ENCODE measurements around the gene EXT2.

The EXT2 gene

DNA sequence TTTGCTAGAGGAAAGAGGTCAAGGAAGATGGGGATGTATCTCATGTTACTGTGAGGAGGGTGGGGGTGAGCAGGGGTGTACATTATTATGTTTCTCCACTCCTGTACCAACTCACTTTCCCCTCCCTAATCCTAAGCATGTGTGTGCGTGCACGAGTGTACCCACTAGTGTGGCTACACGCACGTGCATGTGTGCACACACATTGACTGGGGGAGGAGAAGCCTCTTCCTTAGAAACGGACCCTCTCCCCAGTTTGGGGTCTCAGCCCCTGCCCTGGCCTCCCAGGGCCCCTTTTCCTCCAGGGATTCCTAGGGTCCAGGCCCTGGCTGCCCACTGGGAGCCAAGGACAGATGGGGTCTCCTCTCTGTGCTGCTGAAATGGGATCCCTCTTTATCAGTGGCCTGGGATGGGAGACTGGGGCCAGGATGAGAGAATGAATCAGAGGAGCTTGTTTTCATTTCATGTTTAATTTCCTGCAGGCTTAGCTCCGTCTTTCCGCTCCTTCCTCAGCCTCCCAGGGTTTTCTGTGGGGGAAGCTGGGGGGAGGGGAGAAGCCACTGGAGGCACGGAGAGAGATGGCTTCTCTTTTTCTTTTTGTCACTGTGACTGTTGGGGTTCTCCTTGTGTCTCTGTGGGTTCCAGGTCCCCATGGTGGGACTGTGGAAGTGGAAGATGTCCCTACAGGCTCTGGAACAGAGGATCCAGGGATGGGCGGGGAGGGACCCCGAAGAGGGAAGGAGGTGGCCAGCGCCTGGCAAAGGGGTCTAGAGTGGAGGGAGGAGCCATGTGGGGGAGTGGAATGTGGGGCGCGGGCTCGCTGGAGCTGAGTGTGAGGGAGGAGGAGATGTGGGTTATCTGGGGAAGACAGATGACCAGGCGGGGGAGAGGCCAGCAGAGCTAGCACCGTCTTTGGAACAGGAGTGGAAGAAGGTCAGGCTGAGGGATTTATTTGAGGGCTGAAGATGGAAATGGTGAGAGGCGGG, 174.2 kb downstream of the EXT2 start:
- no peak for DNase-seq

DNA sequence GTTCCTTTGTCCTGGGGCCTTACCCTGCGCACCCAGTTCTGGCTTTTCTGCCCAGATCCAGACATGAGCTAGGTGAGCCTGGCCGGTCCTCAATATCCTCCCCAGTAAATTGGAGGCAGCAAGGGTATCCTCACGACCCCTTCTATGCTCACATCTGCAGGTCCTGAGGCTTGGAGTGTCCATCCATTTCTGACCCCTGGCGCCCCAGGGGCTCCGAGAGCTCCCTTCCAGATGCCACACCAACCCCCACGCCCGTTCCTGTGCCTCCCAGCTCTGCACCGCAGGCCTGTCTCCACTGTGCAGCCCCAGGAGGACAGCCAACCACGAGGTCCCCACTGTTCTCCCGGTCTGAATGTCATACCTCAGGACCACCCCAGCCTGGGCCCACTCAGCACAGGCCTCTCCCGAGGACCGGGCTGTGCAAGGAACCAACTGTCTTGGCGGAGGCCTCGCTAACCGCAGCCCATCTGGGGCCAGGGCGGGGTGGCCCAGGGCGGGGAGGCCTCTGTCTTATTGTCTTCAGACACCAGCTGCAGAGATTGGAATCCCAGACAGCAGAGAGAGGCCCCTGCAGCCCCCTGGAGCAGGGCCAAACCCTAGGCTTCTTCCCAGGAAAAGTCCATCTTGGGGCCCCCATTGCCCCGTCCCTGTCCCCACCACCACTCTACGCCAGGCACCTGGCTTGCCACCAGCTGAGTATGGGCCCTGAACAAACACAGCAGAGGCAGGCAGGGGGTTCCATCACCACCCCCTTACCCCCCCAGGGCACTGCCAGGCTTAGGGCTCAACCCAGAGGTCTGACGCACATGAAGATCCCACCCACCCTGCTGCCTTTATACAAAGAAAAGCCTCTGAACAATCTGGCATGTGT, 175.2 kb downstream of the EXT2 start:
- no peak for DNase-seq

DNA sequence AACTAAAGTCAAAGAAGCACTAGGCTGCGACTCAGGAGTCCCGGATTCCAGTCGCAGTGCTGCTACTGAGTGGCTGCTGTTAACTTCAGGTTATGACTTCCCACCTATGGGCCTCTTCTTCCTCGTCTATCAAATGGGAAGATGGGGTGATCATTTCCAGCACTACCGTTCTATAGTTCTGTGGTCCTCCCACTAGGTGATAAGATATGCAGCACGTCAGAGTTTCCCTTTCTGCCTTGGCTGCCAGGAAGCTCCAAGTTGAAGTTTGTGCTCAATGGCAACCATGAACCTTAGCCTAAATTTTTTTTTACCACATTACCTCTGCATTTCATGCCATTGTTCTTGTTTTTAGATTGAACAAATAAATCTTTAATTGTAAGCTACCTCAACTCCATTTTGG, 175.8 kb downstream of the EXT2 start:
- DNase-seq = no peak

DNA sequence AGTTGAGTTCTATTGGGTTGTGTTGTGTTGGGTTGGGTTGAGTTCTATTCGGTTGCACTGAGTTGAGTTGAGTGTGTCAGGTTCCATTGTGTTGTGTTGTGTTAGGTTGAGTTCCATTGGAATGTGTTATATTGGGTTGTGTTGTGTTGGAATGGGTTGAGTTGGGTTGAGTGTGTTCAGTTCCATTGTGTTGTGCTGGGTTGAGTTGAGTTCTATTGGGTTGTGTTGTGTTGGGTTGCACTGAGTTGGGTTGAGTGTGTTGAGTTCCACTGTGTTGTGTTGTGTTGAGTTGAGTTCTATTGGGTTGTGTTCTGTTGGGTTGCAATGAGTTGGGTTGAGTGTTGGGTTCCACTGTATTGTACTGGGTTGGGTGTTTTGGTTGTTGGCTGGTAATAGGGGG, 178.9 kb downstream of the EXT2 start:
- no peak for DNase-seq

DNA sequence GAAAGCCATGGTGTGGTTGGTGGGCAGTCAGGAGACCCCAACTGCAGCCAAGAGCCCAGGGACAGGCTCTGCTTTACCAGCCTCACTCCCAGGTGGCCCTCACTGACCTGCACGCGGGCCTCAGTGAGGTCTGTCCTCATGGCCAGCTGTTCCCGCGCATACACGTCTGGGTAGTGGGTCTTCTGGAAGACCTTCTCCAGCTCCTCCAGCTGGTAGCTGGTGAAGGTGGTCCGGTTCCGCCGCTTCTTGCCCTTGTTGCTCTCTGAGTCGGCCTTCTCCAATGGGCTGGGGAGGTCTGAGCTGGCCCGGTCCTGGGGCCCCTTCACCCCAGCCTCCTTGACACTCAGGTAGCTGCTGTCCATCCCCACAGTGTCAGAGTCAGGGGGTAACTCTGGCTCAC, 179.8 kb downstream of the EXT2 start:
- no peak for DNase-seq

DNA sequence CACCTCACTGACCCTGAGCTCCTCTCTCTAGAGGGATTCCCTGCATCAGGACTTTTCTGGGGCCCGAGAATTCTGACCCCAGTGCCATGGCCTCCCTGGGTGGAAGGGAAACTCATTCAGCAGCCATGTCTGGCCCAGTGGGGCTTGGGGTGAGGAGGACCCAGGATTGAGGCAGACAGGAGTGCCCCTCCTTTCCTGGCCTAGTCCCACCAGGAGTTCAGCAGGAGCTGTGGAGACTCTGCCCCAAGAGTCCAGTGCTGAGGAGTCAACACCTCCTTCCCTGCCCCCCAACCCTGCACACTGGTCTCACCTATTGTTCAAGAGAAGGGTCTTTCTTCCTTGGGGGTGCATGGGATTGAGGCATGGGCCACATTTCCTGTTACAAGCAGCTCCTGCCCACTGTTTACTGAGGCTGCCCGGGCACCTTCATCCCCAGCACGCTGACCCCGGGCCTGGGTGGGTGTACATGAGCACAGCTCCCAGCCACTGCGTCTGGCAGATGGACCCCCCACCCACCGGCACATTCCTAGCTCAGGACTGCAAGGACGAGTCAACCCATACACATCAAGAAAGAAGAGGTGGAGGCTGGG, 180.6 kb downstream of the EXT2 start:
- DNase-seq = no peak

DNA sequence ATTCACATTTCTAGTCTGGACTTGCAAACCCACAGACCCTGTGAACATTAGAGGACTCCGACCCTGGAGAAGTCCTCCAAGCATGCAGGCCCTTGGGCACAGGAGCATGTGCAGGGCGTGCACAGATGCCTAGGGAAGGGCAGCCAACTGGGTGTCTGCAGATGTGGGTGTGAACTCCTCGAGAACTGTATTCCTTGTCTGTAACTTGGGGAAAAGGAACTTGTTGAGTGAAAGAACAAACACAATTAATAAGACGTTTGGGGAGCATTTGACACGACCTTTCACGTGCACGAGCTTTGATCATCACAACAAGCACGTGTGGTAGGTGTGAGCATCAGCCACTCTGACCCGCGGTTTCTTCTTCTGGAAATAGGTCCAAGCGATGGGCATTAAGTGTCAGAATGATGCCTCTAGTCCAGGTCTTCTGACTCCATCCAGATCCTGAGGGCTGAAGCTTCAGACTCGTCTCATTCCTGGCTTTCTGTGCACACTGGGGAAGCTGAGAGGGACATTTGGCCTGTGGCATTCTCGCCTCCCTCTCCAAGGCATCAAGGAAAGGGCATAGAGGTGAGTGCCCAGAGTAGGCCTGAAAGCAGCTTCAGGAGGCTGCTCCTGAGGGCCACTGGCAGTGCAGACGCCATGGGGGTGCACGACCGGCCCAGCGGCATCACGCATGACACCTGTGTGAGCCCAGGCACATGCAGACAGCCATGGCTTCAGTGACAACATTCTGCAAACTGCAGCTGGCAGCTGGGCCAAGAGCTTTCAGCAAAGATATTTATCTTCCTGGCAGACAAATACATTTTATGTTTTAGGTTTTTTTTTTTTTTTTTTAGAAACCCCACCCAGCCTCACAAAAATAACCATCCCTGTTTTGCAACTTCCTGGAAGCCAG, 182.0 kb downstream of the EXT2 start:
- DNase-seq = no peak

DNA sequence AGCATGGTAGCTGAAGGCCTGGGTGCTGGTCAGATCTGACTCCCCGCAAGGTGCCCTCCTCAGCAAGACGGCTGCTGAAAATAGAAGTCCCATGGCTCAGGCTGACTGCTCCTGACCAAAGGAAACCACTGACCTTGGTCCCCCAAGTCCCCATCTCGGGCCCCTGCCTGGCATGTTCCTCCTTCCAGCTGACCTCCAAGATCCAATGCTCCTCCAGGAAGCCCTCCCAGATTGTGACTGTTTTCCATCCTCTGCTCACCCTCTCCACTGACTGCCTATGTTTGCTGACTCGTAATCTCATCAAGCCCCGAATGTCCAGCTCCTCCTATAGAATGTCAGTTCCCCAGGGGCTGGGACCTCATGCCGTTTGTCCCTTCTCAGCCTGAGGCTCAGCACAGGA, 184.0 kb downstream of the EXT2 start:
- DNase-seq = no peak

DNA sequence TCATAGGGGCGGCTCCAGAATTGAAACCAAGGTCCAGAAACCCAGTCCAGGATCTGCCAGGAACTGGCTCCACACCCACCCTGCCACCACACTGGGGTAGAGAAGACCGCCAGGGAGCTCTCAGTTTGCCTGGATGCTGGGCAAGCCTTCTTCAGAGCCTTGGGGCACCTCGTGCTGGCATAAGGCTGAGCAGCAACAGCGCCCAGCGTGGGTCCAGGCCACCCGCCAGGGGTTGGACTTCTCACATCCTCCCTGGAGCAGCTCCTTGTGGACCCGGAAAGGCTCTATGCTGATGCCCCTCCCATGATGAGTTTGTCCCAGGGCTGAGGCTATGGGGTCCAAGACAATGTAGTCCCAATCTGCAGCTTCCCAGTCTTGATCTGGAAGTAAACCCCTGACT, 184.8 kb downstream of the EXT2 start:
- DNase-seq = no peak

DNA sequence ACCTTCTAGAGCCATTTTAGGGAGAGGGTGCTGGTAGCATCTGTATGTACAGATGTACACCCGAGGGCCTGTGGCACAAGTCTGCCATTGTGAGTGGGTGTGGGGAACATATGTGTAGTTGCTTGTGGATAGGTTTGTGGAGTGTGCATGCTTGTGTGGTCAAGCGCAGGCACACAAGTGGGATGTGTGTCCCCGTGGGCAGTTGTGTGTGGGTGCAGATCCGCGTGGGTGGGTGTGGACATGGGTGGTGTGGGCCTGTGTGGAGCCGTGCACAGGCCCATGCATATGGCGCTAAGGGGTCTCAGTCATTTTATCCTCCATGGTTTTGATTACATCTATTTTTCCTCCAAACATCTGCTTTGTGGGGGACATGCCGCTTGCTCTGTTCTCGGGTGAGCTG, 185.7 kb downstream of the EXT2 start:
- DNase-seq = no peak

DNA sequence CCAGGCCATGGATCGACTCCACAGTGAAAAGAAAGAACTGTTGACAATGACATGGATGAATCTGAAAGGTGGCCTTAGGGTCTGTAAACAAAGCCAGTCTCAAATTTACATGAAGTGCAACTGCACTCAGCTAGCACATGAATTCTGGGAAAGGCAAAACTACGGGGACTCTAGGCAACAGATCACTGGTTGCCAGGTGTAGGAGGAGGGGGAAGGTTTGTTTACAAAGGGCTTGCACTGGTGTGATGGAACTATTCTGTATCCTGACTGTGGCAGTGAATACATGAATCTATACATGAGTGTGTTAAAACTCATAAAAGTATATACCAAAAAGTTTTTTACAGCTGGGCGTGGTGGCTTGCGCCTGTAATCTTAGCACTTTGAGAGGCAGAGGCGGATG, 187.1 kb downstream of the EXT2 start:
- DNase-seq = no peak

DNA sequence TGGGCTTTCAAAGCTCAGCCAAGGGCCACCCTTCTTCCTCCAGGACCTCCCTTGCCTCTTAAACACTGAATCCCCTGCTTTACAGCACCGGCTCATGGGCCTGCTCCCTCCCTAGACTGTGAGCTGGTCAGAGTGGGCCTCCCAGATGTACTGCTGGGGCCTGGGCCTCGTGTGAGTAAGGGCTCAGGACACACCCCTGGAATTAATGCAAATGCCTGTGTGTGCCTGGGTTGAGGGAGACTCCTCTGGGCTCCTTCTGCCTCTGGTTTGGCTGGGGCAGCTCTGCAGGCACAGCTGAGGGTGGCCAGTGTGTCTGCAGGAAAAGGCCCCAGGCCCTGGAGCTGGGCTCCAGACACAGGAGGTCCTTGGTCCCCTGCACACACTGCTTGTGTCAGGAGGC, 190.3 kb downstream of the EXT2 start:
- DNase-seq = no peak

DNA sequence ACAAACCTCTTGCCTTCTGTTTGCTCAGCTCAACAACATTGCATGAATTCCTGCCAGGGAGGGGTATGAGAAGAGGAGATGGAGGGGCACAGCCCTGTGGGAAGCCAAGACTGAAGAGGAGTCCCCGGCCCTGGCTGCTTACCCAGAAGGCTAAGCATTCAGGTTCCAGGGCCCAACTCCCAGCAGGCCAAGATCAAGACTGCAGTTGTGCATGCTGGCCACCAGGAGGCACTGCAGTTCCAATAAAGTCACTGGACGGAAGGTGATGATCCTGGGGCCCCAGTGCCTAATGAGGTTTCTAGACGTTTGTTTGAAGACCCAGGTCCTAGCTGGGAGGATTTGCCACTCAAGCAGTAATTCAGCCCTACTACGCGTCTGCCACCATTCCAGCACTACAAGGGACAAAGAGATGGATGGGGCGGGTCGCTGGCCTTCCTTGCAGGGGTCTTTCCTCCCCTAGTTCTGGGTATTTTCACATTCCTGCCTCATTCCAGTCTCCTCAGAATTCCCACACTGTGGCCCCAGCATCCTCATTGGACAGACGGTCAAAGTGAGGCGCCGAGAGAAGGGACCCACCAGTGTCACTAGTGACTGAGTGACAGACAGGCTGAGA, 190.9 kb downstream of the EXT2 start:
- no peak for DNase-seq

DNA sequence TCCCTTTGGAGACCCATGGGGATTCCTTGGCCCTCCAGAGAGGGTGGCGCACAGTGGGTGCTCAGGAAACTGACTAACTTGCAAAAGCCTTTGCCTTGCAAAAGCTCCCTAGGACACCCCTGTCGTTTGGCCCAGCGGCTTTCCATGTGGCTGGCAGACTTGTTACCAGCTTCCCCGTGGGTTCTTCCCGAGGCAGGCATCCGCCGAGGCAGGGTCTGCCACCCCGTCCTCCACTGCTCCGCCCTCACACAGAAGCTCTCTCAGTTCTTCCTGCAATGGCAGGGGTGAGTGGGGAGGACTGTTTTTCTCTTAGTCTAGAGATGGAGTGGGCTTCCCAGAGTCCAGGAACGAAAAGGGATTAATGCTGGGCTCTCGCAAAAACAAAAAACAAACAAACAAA, 191.4 kb downstream of the EXT2 start:
- no peak for DNase-seq

DNA sequence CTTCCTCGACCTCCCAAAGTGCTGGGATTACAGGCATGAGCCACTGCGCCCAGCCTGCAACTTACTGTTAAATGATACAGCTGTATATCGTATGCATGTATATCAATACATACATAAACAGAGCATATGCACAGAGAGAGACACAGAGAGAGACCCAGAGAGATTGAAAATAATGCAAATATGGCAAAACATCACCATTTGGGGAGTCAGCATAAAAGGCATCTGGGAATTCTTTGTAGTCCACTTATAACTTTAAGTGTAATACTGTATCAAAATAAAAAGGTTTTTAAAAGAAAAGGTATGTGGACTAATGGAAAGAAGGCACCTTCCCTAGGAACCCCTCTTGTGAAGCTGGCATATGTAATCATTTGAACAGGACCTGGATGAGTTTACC, 192.7 kb downstream of the EXT2 start:
- no peak for DNase-seq

DNA sequence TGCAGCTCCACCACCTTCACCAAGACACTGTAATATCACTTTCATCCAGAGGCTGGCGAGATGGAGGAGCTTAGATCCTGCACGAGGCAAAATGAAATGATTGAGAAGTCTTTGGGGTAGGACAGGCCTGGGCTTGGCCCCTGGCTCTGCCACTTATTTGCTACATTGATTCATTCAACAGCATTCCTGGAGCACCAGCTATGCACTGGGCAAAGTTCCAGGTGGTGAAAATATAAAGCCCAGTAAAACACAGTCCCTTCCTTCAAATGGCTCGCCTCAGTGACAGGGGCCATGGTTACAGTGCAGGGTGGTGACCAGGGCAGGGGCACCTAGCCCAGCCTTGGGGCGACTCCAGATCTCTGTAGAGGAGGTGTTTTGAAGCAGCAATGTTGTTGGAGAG, 194.7 kb downstream of the EXT2 start:
- no peak for DNase-seq

All from GF-D8 (cell line).